ENCODE data around the gene UMODL1.

DNA sequence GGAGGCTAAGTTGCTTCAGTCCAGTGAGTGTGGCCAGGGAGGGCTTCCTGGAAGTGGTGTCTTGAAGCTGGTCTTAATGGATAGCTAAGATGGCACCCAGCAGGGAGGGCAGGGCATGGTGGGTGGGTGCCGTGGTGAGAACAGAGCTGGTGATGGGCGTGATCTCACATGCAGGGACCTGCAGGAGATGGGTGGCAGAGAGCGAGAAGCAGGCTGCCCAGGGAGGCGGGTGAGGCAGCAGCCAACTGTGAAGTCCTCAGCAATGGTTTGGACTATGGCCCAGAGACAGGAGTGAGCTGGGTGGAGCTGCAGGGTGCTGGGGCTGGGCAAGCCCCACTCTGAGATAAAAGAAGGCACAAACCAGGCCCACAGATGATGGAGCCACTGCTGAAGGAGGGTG is 50.7 kb downstream of the UMODL1 start:
- TF ChIP-seq SMC3 (IDR thresholded peaks at IDR 0.05; ENCODE audit: borderline replicate concordance, low read length) (no peak), RB1 (IDR thresholded peaks at IDR 0.05; ENCODE audit: borderline replicate concordance) (no peak), SP1 (IDR thresholded peaks at IDR 0.05; ENCODE audit: low read depth, low read length) (no peak), EZH2 (IDR thresholded peaks at IDR 0.05; ENCODE audit: borderline replicate concordance, control insufficient read depth, low read depth, low read length) (no peak), PML (IDR thresholded peaks at IDR 0.05; ENCODE audit: low read length) (no peak), BMI1 (IDR thresholded peaks at IDR 0.05; ENCODE audit: borderline replicate concordance) (no peak)
- TF ChIP-seq, protein P1, sequence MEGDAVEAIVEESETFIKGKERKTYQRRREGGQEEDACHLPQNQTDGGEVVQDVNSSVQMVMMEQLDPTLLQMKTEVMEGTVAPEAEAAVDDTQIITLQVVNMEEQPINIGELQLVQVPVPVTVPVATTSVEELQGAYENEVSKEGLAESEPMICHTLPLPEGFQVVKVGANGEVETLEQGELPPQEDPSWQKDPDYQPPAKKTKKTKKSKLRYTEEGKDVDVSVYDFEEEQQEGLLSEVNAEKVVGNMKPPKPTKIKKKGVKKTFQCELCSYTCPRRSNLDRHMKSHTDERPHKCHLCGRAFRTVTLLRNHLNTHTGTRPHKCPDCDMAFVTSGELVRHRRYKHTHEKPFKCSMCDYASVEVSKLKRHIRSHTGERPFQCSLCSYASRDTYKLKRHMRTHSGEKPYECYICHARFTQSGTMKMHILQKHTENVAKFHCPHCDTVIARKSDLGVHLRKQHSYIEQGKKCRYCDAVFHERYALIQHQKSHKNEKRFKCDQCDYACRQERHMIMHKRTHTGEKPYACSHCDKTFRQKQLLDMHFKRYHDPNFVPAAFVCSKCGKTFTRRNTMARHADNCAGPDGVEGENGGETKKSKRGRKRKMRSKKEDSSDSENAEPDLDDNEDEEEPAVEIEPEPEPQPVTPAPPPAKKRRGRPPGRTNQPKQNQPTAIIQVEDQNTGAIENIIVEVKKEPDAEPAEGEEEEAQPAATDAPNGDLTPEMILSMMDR (IDR thresholded peaks at IDR 0.05 in 2 of 3, conservative IDR thresholded peaks at IDR 0.05 in 1 of 3; ENCODE audit: control insufficient read depth in 2 of 3, extremely low read depth in 1 of 3, insufficient read depth in 1 of 3, low read depth in 3 of 3, low read length in 3 of 3) = no peak
- TF ChIP-seq, protein P2, sequence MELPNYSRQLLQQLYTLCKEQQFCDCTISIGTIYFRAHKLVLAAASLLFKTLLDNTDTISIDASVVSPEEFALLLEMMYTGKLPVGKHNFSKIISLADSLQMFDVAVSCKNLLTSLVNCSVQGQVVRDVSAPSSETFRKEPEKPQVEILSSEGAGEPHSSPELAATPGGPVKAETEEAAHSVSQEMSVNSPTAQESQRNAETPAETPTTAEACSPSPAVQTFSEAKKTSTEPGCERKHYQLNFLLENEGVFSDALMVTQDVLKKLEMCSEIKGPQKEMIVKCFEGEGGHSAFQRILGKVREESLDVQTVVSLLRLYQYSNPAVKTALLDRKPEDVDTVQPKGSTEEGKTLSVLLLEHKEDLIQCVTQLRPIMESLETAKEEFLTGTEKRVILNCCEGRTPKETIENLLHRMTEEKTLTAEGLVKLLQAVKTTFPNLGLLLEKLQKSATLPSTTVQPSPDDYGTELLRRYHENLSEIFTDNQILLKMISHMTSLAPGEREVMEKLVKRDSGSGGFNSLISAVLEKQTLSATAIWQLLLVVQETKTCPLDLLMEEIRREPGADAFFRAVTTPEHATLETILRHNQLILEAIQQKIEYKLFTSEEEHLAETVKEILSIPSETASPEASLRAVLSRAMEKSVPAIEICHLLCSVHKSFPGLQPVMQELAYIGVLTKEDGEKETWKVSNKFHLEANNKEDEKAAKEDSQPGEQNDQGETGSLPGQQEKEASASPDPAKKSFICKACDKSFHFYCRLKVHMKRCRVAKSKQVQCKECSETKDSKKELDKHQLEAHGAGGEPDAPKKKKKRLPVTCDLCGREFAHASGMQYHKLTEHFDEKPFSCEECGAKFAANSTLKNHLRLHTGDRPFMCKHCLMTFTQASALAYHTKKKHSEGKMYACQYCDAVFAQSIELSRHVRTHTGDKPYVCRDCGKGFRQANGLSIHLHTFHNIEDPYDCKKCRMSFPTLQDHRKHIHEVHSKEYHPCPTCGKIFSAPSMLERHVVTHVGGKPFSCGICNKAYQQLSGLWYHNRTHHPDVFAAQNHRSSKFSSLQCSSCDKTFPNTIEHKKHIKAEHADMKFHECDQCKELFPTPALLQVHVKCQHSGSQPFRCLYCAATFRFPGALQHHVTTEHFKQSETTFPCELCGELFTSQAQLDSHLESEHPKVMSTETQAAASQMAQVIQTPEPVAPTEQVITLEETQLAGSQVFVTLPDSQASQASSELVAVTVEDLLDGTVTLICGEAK (IDR thresholded peaks at IDR 0.05; ENCODE audit: borderline replicate concordance) = no peak
- TF ChIP-seq, protein P3, sequence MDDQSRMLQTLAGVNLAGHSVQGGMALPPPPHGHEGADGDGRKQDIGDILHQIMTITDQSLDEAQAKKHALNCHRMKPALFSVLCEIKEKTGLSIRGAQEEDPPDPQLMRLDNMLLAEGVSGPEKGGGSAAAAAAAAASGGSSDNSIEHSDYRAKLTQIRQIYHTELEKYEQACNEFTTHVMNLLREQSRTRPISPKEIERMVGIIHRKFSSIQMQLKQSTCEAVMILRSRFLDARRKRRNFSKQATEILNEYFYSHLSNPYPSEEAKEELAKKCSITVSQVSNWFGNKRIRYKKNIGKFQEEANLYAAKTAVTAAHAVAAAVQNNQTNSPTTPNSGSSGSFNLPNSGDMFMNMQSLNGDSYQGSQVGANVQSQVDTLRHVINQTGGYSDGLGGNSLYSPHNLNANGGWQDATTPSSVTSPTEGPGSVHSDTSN (IDR thresholded peaks at IDR 0.05; ENCODE audit: insufficient replicate concordance, low read depth, low read length) = no peak
- TF ChIP-seq, protein P4, sequence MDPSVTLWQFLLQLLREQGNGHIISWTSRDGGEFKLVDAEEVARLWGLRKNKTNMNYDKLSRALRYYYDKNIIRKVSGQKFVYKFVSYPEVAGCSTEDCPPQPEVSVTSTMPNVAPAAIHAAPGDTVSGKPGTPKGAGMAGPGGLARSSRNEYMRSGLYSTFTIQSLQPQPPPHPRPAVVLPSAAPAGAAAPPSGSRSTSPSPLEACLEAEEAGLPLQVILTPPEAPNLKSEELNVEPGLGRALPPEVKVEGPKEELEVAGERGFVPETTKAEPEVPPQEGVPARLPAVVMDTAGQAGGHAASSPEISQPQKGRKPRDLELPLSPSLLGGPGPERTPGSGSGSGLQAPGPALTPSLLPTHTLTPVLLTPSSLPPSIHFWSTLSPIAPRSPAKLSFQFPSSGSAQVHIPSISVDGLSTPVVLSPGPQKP (IDR thresholded peaks at IDR 0.05; ENCODE audit: low read depth, low read length) = no peak
- TF ChIP-seq, protein P5, sequence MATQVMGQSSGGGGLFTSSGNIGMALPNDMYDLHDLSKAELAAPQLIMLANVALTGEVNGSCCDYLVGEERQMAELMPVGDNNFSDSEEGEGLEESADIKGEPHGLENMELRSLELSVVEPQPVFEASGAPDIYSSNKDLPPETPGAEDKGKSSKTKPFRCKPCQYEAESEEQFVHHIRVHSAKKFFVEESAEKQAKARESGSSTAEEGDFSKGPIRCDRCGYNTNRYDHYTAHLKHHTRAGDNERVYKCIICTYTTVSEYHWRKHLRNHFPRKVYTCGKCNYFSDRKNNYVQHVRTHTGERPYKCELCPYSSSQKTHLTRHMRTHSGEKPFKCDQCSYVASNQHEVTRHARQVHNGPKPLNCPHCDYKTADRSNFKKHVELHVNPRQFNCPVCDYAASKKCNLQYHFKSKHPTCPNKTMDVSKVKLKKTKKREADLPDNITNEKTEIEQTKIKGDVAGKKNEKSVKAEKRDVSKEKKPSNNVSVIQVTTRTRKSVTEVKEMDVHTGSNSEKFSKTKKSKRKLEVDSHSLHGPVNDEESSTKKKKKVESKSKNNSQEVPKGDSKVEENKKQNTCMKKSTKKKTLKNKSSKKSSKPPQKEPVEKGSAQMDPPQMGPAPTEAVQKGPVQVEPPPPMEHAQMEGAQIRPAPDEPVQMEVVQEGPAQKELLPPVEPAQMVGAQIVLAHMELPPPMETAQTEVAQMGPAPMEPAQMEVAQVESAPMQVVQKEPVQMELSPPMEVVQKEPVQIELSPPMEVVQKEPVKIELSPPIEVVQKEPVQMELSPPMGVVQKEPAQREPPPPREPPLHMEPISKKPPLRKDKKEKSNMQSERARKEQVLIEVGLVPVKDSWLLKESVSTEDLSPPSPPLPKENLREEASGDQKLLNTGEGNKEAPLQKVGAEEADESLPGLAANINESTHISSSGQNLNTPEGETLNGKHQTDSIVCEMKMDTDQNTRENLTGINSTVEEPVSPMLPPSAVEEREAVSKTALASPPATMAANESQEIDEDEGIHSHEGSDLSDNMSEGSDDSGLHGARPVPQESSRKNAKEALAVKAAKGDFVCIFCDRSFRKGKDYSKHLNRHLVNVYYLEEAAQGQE (IDR thresholded peaks at IDR 0.05; ENCODE audit: low read depth, low read length) = no peak

All from GM12878 (cell line).